Endothelial cell (in vitro differentiated cells): Measurements from ENCODE around the gene SNX11. TPM values are rescaled to one million over a fixed set of nuclear protein-coding genes. Genes with fewer than 3 reads are reported as not detected.

ENCODE experiments used
- DNase-seq: peaks from one replicate; pipeline ENCODE4 v3.0.0; 2021; ENCODE audit warnings: low spot score
- H3K27ac Mint-ChIP-seq: one replicate; pipeline ENCODE4 v1.8.0; 2021; ENCODE audit warnings: mixed read lengths, inconsistent platforms; ENCODE audit not compliant: unreplicated experiment
- H3K27me3 Mint-ChIP-seq: one replicate; pipeline ENCODE4 v1.8.0; 2021; ENCODE audit warnings: mild to moderate bottlenecking, moderate library complexity, mixed read lengths, inconsistent platforms; ENCODE audit not compliant: unreplicated experiment
- H3K36me3 Mint-ChIP-seq: one replicate; pipeline ENCODE4 v1.8.0; 2021; ENCODE audit warnings: mild to moderate bottlenecking, low read depth, mixed read lengths, inconsistent platforms; ENCODE audit not compliant: unreplicated experiment
- H3K4me1 Mint-ChIP-seq: one replicate; pipeline ENCODE4 v1.8.0; 2021; ENCODE audit warnings: mild to moderate bottlenecking, mixed read lengths, inconsistent platforms; ENCODE audit not compliant: unreplicated experiment
- H3K4me3 Mint-ChIP-seq: one replicate; pipeline ENCODE4 v1.8.0; 2021; ENCODE audit warnings: mild to moderate bottlenecking, mixed read lengths, inconsistent platforms; ENCODE audit not compliant: unreplicated experiment
- H3K9me3 Mint-ChIP-seq: one replicate; pipeline ENCODE4 v1.8.0; 2021; ENCODE audit warnings: mixed read lengths, inconsistent platforms; ENCODE audit not compliant: unreplicated experiment
- CTCF ChIP-seq: fragments of 200-600 bp; sonication (generic); IDR thresholded peaks from one replicate; pipeline ENCODE4 v1.5.0; 2021; ENCODE audit warnings: antibody characterized with exemption; ENCODE audit not compliant: unreplicated experiment
- total RNA-seq: library from RNA; stranded (reverse); fragmentation: NEBNext Ultra II Directional; extraction: Animal tissue kit (Norgen Biotek cat#: 25700); gene quantifications from one replicate; pipeline ENCODE4 v1.2.1, GENCODE V29; 2021; ENCODE audit not compliant: unreplicated experiment

The SNX11 gene
- total RNA-seq, 1 donor from 2014 or later, result 16.6 TPM

DNA sequence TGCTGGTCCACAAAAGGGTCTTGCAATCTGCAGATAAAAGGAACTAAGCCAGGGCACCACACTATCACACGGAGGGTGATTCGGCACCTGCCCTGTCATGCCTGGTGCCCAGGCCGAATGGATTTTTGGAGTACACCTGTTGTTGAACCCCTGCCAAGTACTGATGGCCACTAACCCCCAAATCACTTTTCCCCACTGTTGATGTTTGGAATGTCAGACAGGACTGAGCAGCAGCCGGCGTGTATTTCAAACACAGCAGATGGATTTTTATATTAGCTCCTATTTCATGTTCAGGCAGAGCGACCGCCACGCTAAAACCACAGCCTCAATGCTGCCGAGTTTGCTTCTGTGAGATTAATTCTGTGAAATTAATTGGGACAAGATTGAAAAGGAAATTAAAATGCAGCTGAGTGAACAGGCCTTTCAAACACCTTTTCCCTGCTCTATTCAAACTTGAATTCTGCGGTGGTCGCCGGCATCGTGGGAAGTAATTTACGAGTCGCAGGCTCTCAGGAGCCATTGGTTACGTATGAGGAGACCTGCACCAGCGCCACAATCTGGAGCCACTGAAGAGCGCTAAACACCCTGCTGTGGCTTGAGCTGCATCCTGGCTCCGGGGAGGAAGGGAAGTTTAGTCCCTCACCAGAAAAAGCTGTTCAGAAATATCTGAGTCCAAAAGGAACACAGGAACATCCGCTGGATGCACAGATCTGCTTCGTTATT, 48.5 kb downstream of the SNX11 start:
- peaks cover 13% of the 10 kb centered on the region for H3K4me1 Mint-ChIP-seq
- no peak for TF ChIP-seq CTCF
- no peak for DNase-seq
- H3K9me3 Mint-ChIP-seq, result no peaks in the 10 kb centered on the region
- no peaks in the 10 kb centered on the region for H3K36me3 Mint-ChIP-seq
- no peak overlapping the region for H3K27ac Mint-ChIP-seq
- H3K4me3 Mint-ChIP-seq, result no peak overlapping the region
- peaks cover 2% of the 10 kb centered on the region for H3K27me3 Mint-ChIP-seq

DNA sequence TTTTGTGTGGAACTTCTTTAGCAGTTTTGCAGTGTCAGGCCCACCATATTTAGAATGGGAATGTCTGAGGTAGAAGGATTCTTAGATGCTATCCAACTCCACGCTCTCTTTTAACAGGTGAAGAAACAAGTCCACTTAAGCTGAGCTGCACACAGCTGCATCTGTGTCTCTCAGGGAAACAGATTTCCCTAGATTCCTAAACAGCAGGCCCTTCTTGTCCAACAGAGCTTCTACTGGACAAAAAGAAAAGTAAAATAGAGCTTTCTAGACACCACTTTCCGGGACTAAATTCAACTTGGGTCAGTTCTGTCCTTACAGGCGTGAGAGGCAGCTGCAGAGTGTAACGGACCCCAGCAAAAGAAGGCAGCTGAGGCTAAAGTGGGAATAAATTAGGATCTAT, 51.7 kb downstream of the SNX11 start:
- H3K27me3 Mint-ChIP-seq, result peaks cover 3% of the 10 kb centered on the region
- no peak overlapping the region for H3K4me3 Mint-ChIP-seq
- peak overlapping the region; percentile 30 for H3K27ac Mint-ChIP-seq
- H3K4me1 Mint-ChIP-seq, result peaks cover 13% of the 10 kb centered on the region
- no peak for DNase-seq
- H3K9me3 Mint-ChIP-seq, result no peaks in the 10 kb centered on the region
- H3K36me3 Mint-ChIP-seq, result no peaks in the 10 kb centered on the region
- TF ChIP-seq CTCF, result no peak

DNA sequence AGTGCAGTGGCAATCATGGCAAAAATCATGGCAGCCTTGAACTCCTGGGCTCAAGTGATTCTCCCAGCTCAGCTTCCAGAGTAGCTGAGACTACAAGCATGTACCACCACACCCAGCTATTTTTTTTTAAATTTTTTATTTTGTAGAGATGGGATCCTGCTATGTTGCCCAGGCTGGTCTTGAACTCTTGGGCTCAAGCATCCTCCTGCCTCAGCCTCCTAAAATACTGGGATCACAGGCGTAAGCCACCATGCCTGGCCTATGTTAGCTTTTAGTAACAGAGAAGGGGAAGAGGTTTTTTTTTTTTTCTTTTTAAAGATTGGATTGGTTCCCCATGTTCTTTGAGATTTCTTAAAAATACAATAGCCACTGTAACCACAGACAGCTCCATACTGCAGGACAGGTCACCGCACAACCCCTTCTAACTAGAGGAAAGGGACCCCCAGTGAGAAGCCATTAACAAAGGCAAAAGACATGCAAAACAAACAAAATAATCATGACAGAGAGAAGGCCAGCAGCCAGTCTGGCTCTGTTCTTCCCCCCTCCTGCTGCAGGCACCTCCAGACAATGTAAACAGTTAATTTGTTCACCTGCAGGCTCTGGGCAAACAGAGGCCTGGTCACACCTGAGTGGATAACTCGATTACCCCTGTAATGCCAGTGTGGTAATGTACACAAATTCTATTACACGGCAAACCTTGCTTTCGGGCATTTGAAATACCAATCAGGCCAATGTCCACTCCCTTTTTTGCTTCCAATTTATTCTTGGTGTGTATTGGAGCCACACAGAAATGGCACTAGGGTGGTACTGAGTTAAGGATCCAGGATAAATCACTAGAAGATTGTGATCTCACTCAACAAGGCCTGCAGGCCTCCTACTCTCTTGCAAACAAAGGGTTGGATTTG, 52.9 kb downstream of the SNX11 start:
- no peak overlapping the region for H3K4me3 Mint-ChIP-seq
- H3K27ac Mint-ChIP-seq, result no peak overlapping the region
- H3K27me3 Mint-ChIP-seq, result peaks cover 4% of the 10 kb centered on the region
- no peaks in the 10 kb centered on the region for H3K36me3 Mint-ChIP-seq
- no peaks in the 10 kb centered on the region for H3K9me3 Mint-ChIP-seq
- no peak for DNase-seq
- no peak for TF ChIP-seq CTCF
- H3K4me1 Mint-ChIP-seq, result peaks cover 13% of the 10 kb centered on the region

DNA sequence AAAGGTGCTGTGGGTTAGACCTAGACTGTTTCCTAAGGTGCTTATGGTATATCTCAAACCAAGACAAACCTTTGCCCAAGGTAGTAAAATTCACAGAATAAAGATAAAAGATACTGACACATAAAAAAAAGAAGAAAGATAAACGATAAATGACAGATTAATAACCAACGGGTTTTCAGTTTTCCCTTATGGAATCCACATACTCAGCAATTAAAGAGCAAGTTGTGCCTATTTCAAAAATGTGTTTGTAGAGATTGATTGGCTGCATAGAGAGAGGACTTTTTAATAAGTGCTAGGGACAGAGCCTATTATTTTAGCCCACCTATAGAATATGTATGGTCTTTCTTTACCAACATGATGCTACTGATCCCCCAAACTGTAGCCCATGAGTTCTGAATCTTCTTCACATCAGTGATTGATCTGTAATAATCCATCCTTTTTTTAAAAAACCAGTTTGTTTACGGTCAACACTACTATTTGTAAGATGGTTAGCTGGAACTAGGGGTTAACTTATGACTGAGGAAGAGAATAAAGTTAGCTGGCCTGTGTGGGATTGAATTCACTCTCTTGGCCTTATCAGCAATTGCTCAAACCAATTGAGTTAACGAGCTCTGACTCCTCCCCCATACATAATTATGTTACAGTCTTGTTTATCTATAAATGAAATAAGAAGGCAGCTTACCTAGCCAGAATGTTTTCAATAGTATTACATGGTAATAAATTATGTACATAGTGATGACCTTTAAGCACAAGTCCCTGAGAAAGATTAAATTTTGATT, 53.8 kb downstream of the SNX11 start:
- H3K9me3 Mint-ChIP-seq, result no peaks in the 10 kb centered on the region
- H3K36me3 Mint-ChIP-seq, result no peaks in the 10 kb centered on the region
- H3K27ac Mint-ChIP-seq, result no peak overlapping the region
- no peak for DNase-seq
- H3K4me3 Mint-ChIP-seq, result no peak overlapping the region
- H3K4me1 Mint-ChIP-seq, result peaks cover 9% of the 10 kb centered on the region
- peaks cover 4% of the 10 kb centered on the region for H3K27me3 Mint-ChIP-seq
- TF ChIP-seq CTCF, result no peak
